Keratinocyte (primary cell): Measurements from ENCODE around the gene MED16. TPM values are rescaled to one million over a fixed set of nuclear protein-coding genes. Genes with fewer than 3 reads are reported as not detected.

Source experiments
- DNase-seq: peaks from one replicate; pipeline ENCODE4 v3.0.0-alpha.2; 2011; ENCODE audit warnings: low read depth, missing footprints, low spot score
- FAIRE-seq: peaks from 2 replicates; lab custom pipeline; 2011; peaks lifted over from hg19 to GRCh38; lab: Jason Lieb, UNC
- H2AFZ ChIP-seq: 2 replicates; pipeline ENCODE4 v1.6.0; 2012; ENCODE audit warnings: low read length, control low read depth, inconsistent platforms; ENCODE audit not compliant: control insufficient read depth
- H3K27ac ChIP-seq: 2 replicates; pipeline ENCODE4 v1.5.1; 2011; ENCODE audit warnings: low read length; ENCODE audit not compliant: control insufficient read depth, insufficient read depth
- H3K27me3 ChIP-seq: 3 replicates; pipeline ENCODE4 v1.6.0; 2011; ENCODE audit warnings: low read length; ENCODE audit not compliant: control insufficient read depth, insufficient read depth; ENCODE audit errors: extremely low read depth
- H3K36me3 ChIP-seq, 2 experiments: 2 replicates in 1 of 2; 3 replicates in 1 of 2; pipeline ENCODE4 v1.5.1; 2011; ENCODE audit warnings: low read length in 2 of 2, mild to moderate bottlenecking in 1 of 2; ENCODE audit not compliant: control insufficient read depth in 2 of 2, insufficient read depth in 2 of 2; ENCODE audit errors: extremely low read depth in 1 of 2
- H3K4me1 ChIP-seq: 3 replicates; pipeline ENCODE4 v1.5.1; 2011; ENCODE audit warnings: low read length; ENCODE audit not compliant: control insufficient read depth, insufficient read depth; ENCODE audit errors: extremely low read depth
- H3K4me2 ChIP-seq: 3 replicates; pipeline ENCODE4 v1.6.0; 2011; ENCODE audit warnings: low read depth, low read length; ENCODE audit not compliant: control insufficient read depth, insufficient read depth; ENCODE audit errors: extremely low read depth
- H3K4me3 ChIP-seq, 3 experiments: fragments of 200-600 bp in 1 of 3; sonication (generic) in 1 of 3; 2 replicates in 2 of 3; 3 replicates in 1 of 3; pipeline ENCODE4 v1.5.1; 2011 to 2016; ENCODE audit warnings: low read length in 3 of 3, mild to moderate bottlenecking in 3 of 3, control low read depth in 2 of 3, inconsistent platforms in 1 of 3, low read depth in 1 of 3, mixed read lengths in 1 of 3, mixed run types in 1 of 3, moderate library complexity in 1 of 3; ENCODE audit not compliant: control insufficient read depth in 2 of 3, insufficient read depth in 2 of 3; ENCODE audit errors: extremely low read depth in 1 of 3
- H3K79me2 ChIP-seq: 2 replicates; pipeline ENCODE4 v1.6.0; 2012; ENCODE audit warnings: low read length; ENCODE audit not compliant: control insufficient read depth, insufficient read depth
- H3K9ac ChIP-seq: 3 replicates; pipeline ENCODE4 v1.6.0; 2011; ENCODE audit warnings: low read length; ENCODE audit not compliant: control insufficient read depth, insufficient read depth; ENCODE audit errors: extremely low read depth
- H3K9me1 ChIP-seq: 3 replicates; pipeline ENCODE4 v1.6.0; 2011; ENCODE audit warnings: low read length; ENCODE audit not compliant: control insufficient read depth, insufficient read depth; ENCODE audit errors: extremely low read depth
- H3K9me3 ChIP-seq: 2 replicates; pipeline ENCODE4 v1.5.1; 2012; ENCODE audit warnings: low read depth, low read length; ENCODE audit not compliant: control insufficient read depth
- H4K20me1 ChIP-seq: 3 replicates; pipeline ENCODE4 v1.6.0; 2011; ENCODE audit warnings: low read length; ENCODE audit not compliant: control insufficient read depth, insufficient read depth; ENCODE audit errors: extremely low read depth
- EZH2 ChIP-seq: IDR thresholded peaks from one replicate; pipeline ENCODE4 v1.6.1; 2012; ENCODE audit warnings: inconsistent platforms, mild to moderate bottlenecking, low read length, moderate library complexity
- dilution Hi-C: fragments of 300-500 bp; cut with MboI; formaldehyde crosslinking; loops from one replicate; pipeline ENCODE4 v1.7.0; 2020; ENCODE audit warnings: low sequenced_read_pairs; ENCODE audit not compliant: extremely low pct_ligation_motif_present
- polyA plus RNA-seq, 5 experiments: library from polyadenylated mRNA; depleted of rRNA in 3 of 5; stranded (reverse) in 3 of 5; stranded (forward) in 1 of 5; unstranded in 1 of 5; fragments of >200 nt; gene quantifications; 1 replicate in 1 of 5; 2 replicates in 3 of 5; 3 replicates in 1 of 5; pipeline versions ENCODE4 v1.2.1 to v1.2.3, GENCODE V29; 2011 to 2012; ENCODE audit warnings: missing spikeins in 2 of 5, low read depth in 1 of 5, low replicate concordance in 1 of 5
- TF ChIP-seq, protein P1 (sequence below), 3 experiments: IDR thresholded peaks in 1 of 3; conservative IDR thresholded peaks in 1 of 3; optimal IDR thresholded peaks in 1 of 3; 2 replicates in 2 of 3; 3 replicates in 1 of 3; pipeline versions ENCODE3 to v1.5.1; 2011; ENCODE audit warnings: low read length in 3 of 3, mild to moderate bottlenecking in 3 of 3, moderate library complexity in 2 of 3, control low read depth in 1 of 3, inconsistent platforms in 1 of 3; ENCODE audit not compliant: insufficient read depth in 2 of 3; ENCODE audit errors: extremely low read depth in 1 of 3

MED16 gene
- polyA plus RNA-seq, 1 donor (not counting 4 experiments of a cell fraction or from before 2014, with no cell fraction given): 9.7 TPM

GRCh38 chr19:863315-863620 is 29.7 kb downstream of the MED16 start:
- H3K27me3 ChIP-seq: peaks cover 12% of the 10 kb centered on the region
- H3K36me3 ChIP-seq: peaks cover 4 to 5% of the 10 kb centered on the region in 2 experiments
- dilution Hi-C loops: no loop called here
- FAIRE-seq: no peak
- peaks cover 3% of the 10 kb centered on the region for H3K4me1 ChIP-seq
- H3K27ac ChIP-seq: no peak overlapping the region
- no peak overlapping the region for H3K4me3 ChIP-seq
- H3K9me3 ChIP-seq: no peaks in the 10 kb centered on the region
- no peaks in the 10 kb centered on the region for H3K79me2 ChIP-seq
- DNase-seq: no peak
- H3K4me2 ChIP-seq: no peak overlapping the region
- no peak for TF ChIP-seq EZH2
- TF ChIP-seq, protein P1, sequence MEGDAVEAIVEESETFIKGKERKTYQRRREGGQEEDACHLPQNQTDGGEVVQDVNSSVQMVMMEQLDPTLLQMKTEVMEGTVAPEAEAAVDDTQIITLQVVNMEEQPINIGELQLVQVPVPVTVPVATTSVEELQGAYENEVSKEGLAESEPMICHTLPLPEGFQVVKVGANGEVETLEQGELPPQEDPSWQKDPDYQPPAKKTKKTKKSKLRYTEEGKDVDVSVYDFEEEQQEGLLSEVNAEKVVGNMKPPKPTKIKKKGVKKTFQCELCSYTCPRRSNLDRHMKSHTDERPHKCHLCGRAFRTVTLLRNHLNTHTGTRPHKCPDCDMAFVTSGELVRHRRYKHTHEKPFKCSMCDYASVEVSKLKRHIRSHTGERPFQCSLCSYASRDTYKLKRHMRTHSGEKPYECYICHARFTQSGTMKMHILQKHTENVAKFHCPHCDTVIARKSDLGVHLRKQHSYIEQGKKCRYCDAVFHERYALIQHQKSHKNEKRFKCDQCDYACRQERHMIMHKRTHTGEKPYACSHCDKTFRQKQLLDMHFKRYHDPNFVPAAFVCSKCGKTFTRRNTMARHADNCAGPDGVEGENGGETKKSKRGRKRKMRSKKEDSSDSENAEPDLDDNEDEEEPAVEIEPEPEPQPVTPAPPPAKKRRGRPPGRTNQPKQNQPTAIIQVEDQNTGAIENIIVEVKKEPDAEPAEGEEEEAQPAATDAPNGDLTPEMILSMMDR (optimal IDR thresholded peaks at IDR 0.05 in 1 of 3, IDR thresholded peaks at IDR 0.05 in 1 of 3, conservative IDR thresholded peaks at IDR 0.05 in 1 of 3; ENCODE audit: extremely low read depth in 1 of 3, insufficient read depth in 2 of 3, low read length in 3 of 3): no peak
- H2AFZ ChIP-seq: no peak overlapping the region
- H4K20me1 ChIP-seq: no peaks in the 10 kb centered on the region
- no peak overlapping the region for H3K9ac ChIP-seq
- no peaks in the 10 kb centered on the region for H3K9me1 ChIP-seq

GRCh38 chr19:862581-863314 is 30.2 kb downstream of the MED16 start:
- no peaks in the 10 kb centered on the region for H4K20me1 ChIP-seq
- H2AFZ ChIP-seq: no peak overlapping the region
- H3K4me2 ChIP-seq: peak overlapping the region; percentile 32
- TF ChIP-seq, protein P1 (optimal IDR thresholded peaks at IDR 0.05 in 1 of 3, IDR thresholded peaks at IDR 0.05 in 1 of 3, conservative IDR thresholded peaks at IDR 0.05 in 1 of 3; ENCODE audit: extremely low read depth in 1 of 3, insufficient read depth in 2 of 3, low read length in 3 of 3): no peak
- no peak for TF ChIP-seq EZH2
- H3K79me2 ChIP-seq: no peaks in the 10 kb centered on the region
- peaks cover 3% of the 10 kb centered on the region for H3K4me1 ChIP-seq
- no peak overlapping the region for H3K9ac ChIP-seq
- H3K9me1 ChIP-seq: no peaks in the 10 kb centered on the region
- H3K4me3 ChIP-seq: no peak overlapping the region
- H3K36me3 ChIP-seq: peaks cover 0 to 2% of the 10 kb centered on the region in 2 experiments
- DNase-seq (no peak), FAIRE-seq (peak; percentile 55)
- no peaks in the 10 kb centered on the region for H3K9me3 ChIP-seq
- H3K27me3 ChIP-seq: peaks cover 12% of the 10 kb centered on the region
- dilution Hi-C loops: no loop called here
- H3K27ac ChIP-seq: no peak overlapping the region
